Keratinocyte (primary cell): Measurements from ENCODE around the gene EIF2A. TPM values are rescaled to one million over a fixed set of nuclear protein-coding genes. Genes with fewer than 3 reads are reported as not detected.
"Not testable (repeated sequence)": the region's sequence is repeated elsewhere in the genome, so short reads cannot be mapped to it uniquely, and the experiment has no call there.

Source experiments
- DNase-seq: peaks from one replicate; pipeline ENCODE4 v3.0.0-alpha.2; 2011; ENCODE audit warnings: low read depth, missing footprints, low spot score
- FAIRE-seq: peaks from 2 replicates; lab custom pipeline; 2011; peaks lifted over from hg19 to GRCh38; lab: Jason Lieb, UNC
- H2AFZ ChIP-seq: 2 replicates; pipeline ENCODE4 v1.6.0; 2012; ENCODE audit warnings: low read length, control low read depth, inconsistent platforms; ENCODE audit not compliant: control insufficient read depth
- H3K27ac ChIP-seq: 2 replicates; pipeline ENCODE4 v1.5.1; 2011; ENCODE audit warnings: low read length; ENCODE audit not compliant: control insufficient read depth, insufficient read depth
- H3K27me3 ChIP-seq: 3 replicates; pipeline ENCODE4 v1.6.0; 2011; ENCODE audit warnings: low read length; ENCODE audit not compliant: control insufficient read depth, insufficient read depth; ENCODE audit errors: extremely low read depth
- H3K36me3 ChIP-seq, 2 experiments: 2 replicates in 1 of 2; 3 replicates in 1 of 2; pipeline ENCODE4 v1.5.1; 2011; ENCODE audit warnings: low read length in 2 of 2, mild to moderate bottlenecking in 1 of 2; ENCODE audit not compliant: control insufficient read depth in 2 of 2, insufficient read depth in 2 of 2; ENCODE audit errors: extremely low read depth in 1 of 2
- H3K4me1 ChIP-seq: 3 replicates; pipeline ENCODE4 v1.5.1; 2011; ENCODE audit warnings: low read length; ENCODE audit not compliant: control insufficient read depth, insufficient read depth; ENCODE audit errors: extremely low read depth
- H3K4me2 ChIP-seq: 3 replicates; pipeline ENCODE4 v1.6.0; 2011; ENCODE audit warnings: low read depth, low read length; ENCODE audit not compliant: control insufficient read depth, insufficient read depth; ENCODE audit errors: extremely low read depth
- H3K4me3 ChIP-seq, 3 experiments: fragments of 200-600 bp in 1 of 3; sonication (generic) in 1 of 3; 2 replicates in 2 of 3; 3 replicates in 1 of 3; pipeline ENCODE4 v1.5.1; 2011 to 2016; ENCODE audit warnings: low read length in 3 of 3, mild to moderate bottlenecking in 3 of 3, control low read depth in 2 of 3, inconsistent platforms in 1 of 3, low read depth in 1 of 3, mixed read lengths in 1 of 3, mixed run types in 1 of 3, moderate library complexity in 1 of 3; ENCODE audit not compliant: control insufficient read depth in 2 of 3, insufficient read depth in 2 of 3; ENCODE audit errors: extremely low read depth in 1 of 3
- H3K79me2 ChIP-seq: 2 replicates; pipeline ENCODE4 v1.6.0; 2012; ENCODE audit warnings: low read length; ENCODE audit not compliant: control insufficient read depth, insufficient read depth
- H3K9ac ChIP-seq: 3 replicates; pipeline ENCODE4 v1.6.0; 2011; ENCODE audit warnings: low read length; ENCODE audit not compliant: control insufficient read depth, insufficient read depth; ENCODE audit errors: extremely low read depth
- H3K9me1 ChIP-seq: 3 replicates; pipeline ENCODE4 v1.6.0; 2011; ENCODE audit warnings: low read length; ENCODE audit not compliant: control insufficient read depth, insufficient read depth; ENCODE audit errors: extremely low read depth
- H3K9me3 ChIP-seq: 2 replicates; pipeline ENCODE4 v1.5.1; 2012; ENCODE audit warnings: low read depth, low read length; ENCODE audit not compliant: control insufficient read depth
- H4K20me1 ChIP-seq: 3 replicates; pipeline ENCODE4 v1.6.0; 2011; ENCODE audit warnings: low read length; ENCODE audit not compliant: control insufficient read depth, insufficient read depth; ENCODE audit errors: extremely low read depth
- CTCF ChIP-seq, 3 experiments: IDR thresholded peaks in 1 of 3; conservative IDR thresholded peaks in 1 of 3; optimal IDR thresholded peaks in 1 of 3; 2 replicates in 2 of 3; 3 replicates in 1 of 3; pipeline versions ENCODE3 to v1.5.1; 2011; ENCODE audit warnings: low read length in 3 of 3, mild to moderate bottlenecking in 3 of 3, moderate library complexity in 2 of 3, control low read depth in 1 of 3, inconsistent platforms in 1 of 3; ENCODE audit not compliant: insufficient read depth in 2 of 3; ENCODE audit errors: extremely low read depth in 1 of 3
- EZH2 ChIP-seq: IDR thresholded peaks from one replicate; pipeline ENCODE4 v1.6.1; 2012; ENCODE audit warnings: inconsistent platforms, mild to moderate bottlenecking, low read length, moderate library complexity
- dilution Hi-C: fragments of 300-500 bp; cut with MboI; formaldehyde crosslinking; loops from one replicate; pipeline ENCODE4 v1.7.0; 2020; ENCODE audit warnings: low sequenced_read_pairs; ENCODE audit not compliant: extremely low pct_ligation_motif_present
- polyA minus RNA-seq, 3 experiments: library from RNA; depleted of rRNA, polyadenylated mRNA; stranded (reverse); fragments of >200 nt; gene quantifications; 1 replicate in 1 of 3; 2 replicates in 1 of 3; 3 replicates in 1 of 3; pipeline ENCODE4 v1.2.3, GENCODE V29; 2011
- polyA plus RNA-seq, 5 experiments: library from polyadenylated mRNA; depleted of rRNA in 3 of 5; stranded (reverse) in 3 of 5; stranded (forward) in 1 of 5; unstranded in 1 of 5; fragments of >200 nt; gene quantifications; 1 replicate in 1 of 5; 2 replicates in 3 of 5; 3 replicates in 1 of 5; pipeline versions ENCODE4 v1.2.1 to v1.2.3, GENCODE V29; 2011 to 2012; ENCODE audit warnings: missing spikeins in 2 of 5, low read depth in 1 of 5, low replicate concordance in 1 of 5

EIF2A gene
- polyA plus RNA-seq (51.3 to 147 TPM (median 104 TPM) in 3 replicates), polyA minus RNA-seq (12.9 to 95.7 TPM (median 71.7 TPM) in 3 replicates)
- 324 TPM for polyA plus RNA-seq (2011; ENCODE audit: low read depth)
- 78.8 and 149 TPM in 2 replicates for polyA plus RNA-seq (2011; cell fraction: cytosol; rRNA removed)
- 66.7 and 83.8 TPM in 2 replicates for polyA plus RNA-seq (2011; cell fraction: nucleus; rRNA removed)
- 50.7 and 55.3 TPM in 2 replicates for polyA plus RNA-seq (2012; ENCODE audit: low replicate concordance)
- polyA minus RNA-seq (2011; cell fraction: cytosol; rRNA and poly(A)+ RNA removed) = 24.6 TPM
- polyA minus RNA-seq (2011; cell fraction: nucleus; rRNA and poly(A)+ RNA removed) = 25.0 and 35.0 TPM in 2 replicates

- peaks cover 8 to 9% of the 10 kb centered on the region in 2 experiments for H3K36me3 ChIP-seq
Observed at GRCh38 chr3:150546226-150547044, at the start of gene EIF2A, which contains the start of gene SERP1. Gene EIF2A, plus strand, starts transcription at chr3:150546787. Its CDS starts 16 bp downstream, at chr3:150546803. Gene SERP1, minus strand, starts transcription at chr3:150546496. Its CDS starts 361 bp downstream, at chr3:150546135.

GRCh38 chr3:150497956-150498355 is 48.6 kb upstream of the EIF2A start:
- H3K27ac ChIP-seq = no peak overlapping the region
- no peaks in the 10 kb centered on the region for H4K20me1 ChIP-seq
- H3K9ac ChIP-seq = no peak overlapping the region
- peaks cover 2% of the 10 kb centered on the region for H3K79me2 ChIP-seq
- FAIRE-seq (no peak), DNase-seq (no peak)
- H2AFZ ChIP-seq = no peak overlapping the region
- no peaks in the 10 kb centered on the region for H3K9me1 ChIP-seq
- H3K27me3 ChIP-seq = no peaks in the 10 kb centered on the region
- no peak for TF ChIP-seq EZH2
- no peak for TF ChIP-seq CTCF (optimal IDR thresholded peaks at IDR 0.05 in 1 of 3, IDR thresholded peaks at IDR 0.05 in 1 of 3, conservative IDR thresholded peaks at IDR 0.05 in 1 of 3; ENCODE audit: extremely low read depth in 1 of 3, insufficient read depth in 2 of 3, low read length in 3 of 3)
- H3K36me3 ChIP-seq = no peaks in the 10 kb centered on the region
- H3K4me1 ChIP-seq = peaks cover 3% of the 10 kb centered on the region
- dilution Hi-C loops = no loop called here
- no peaks in the 10 kb centered on the region for H3K9me3 ChIP-seq
- H3K4me3 ChIP-seq = no peak overlapping the region
- H3K4me2 ChIP-seq = no peak overlapping the region

More at GRCh38 chr3:150546226-150547044, at the start of gene EIF2A, which contains the start of gene SERP1:
- Histone ChIP-seq H3K79me2 (peaks cover 79% of the 10 kb centered on the region), H3K4me3 (peak within 1 kb of the TSS; percentile 94 to 99 (median 98)), H3K9ac (peak within 1 kb of the TSS; percentile 98), H3K4me2 (peak within 1 kb of the TSS; percentile 95), H3K9me3 (no peaks in the 10 kb centered on the region), H3K4me1 (peaks cover 23% of the 10 kb centered on the region), H3K27ac (peak within 1 kb of the TSS; percentile 99), H3K9me1 (no peaks in the 10 kb centered on the region), H4K20me1 (peaks cover 2% of the 10 kb centered on the region), H2AFZ (peak within 1 kb of the TSS; percentile 94), H3K27me3 (no peaks in the 10 kb centered on the region)
- DNase-seq (peak; percentile 87), FAIRE-seq (peak; percentile 81)
- TF ChIP-seq EZH2 (no peak), CTCF (optimal IDR thresholded peaks at IDR 0.05 in 1 of 3, IDR thresholded peaks at IDR 0.05 in 1 of 3, conservative IDR thresholded peaks at IDR 0.05 in 1 of 3; ENCODE audit: extremely low read depth in 1 of 3, insufficient read depth in 2 of 3, low read length in 3 of 3) (no peak)
- dilution Hi-C loops = no loop called here

- FAIRE-seq, H3K27ac ChIP-seq, H3K4me1 ChIP-seq, dilution Hi-C loops, H3K4me2 ChIP-seq, H3K4me3 ChIP-seq, H2AFZ ChIP-seq, H3K79me2 ChIP-seq, DNase-seq, H3K9ac ChIP-seq, H3K27me3 ChIP-seq, H3K36me3 ChIP-seq, H3K9me3 ChIP-seq, H4K20me1 ChIP-seq, H3K9me1 ChIP-seq: not testable (repeated sequence)
Observed at GRCh38 chr3:150500960-150501359, 45.6 kb upstream of the EIF2A start.
